HEK293T (cell line): Measurements from ENCODE around the gene TAS2R40.

Experiments
- CTCF ChIA-PET: fragments of 350-600 bp; formaldehyde crosslinking; extraction: SDS; loops from one replicate; lab custom pipeline; 2021; ENCODE audit warnings: antibody characterized with exemption, inconsistent platforms; lab: Yijun Ruan, JAX
- POLR2A ChIA-PET: fragments of 350-600 bp; formaldehyde crosslinking; extraction: SDS; loops from one replicate; lab custom pipeline; 2020; ENCODE audit warnings: antibody characterized with exemption, inconsistent platforms; lab: Yijun Ruan, JAX
- DNase-seq: peaks from one replicate; pipeline ENCODE4 v3.0.0; 2012; ENCODE audit warnings: mixed read lengths; ENCODE audit errors: extremely low spot score
- ARNT ChIP-seq: fragments of 450-650 bp; IDR thresholded peaks from 2 replicates; pipeline ENCODE4 v1.6.1; 2017; ENCODE audit warnings: mild to moderate bottlenecking
- BHLHE40 ChIP-seq: fragments of 450-650 bp; IDR thresholded peaks from 2 replicates; pipeline ENCODE4 v1.6.1; 2016; ENCODE audit warnings: mild to moderate bottlenecking, moderate library complexity, borderline replicate concordance
- CTBP1 ChIP-seq: fragments of 450-650 bp; IDR thresholded peaks from 2 replicates; pipeline ENCODE4 v1.6.1; 2016; ENCODE audit warnings: borderline replicate concordance
- ELF4 ChIP-seq: fragments of 450-650 bp; IDR thresholded peaks from 2 replicates; pipeline ENCODE4 v1.6.1; 2017; ENCODE audit warnings: antibody characterized with exemption
- FOXA1 ChIP-seq: fragments of 450-650 bp; IDR thresholded peaks from 2 replicates; pipeline ENCODE4 v1.6.1; 2016; ENCODE audit warnings: mild to moderate bottlenecking
- FOXK2 ChIP-seq: fragments of 450-650 bp; IDR thresholded peaks from 2 replicates; pipeline ENCODE4 v1.6.1; 2016; ENCODE audit warnings: mild to moderate bottlenecking
- FOXM1 ChIP-seq: fragments of 450-650 bp; IDR thresholded peaks from 2 replicates; pipeline ENCODE4 v1.6.1; 2017; ENCODE audit warnings: mild to moderate bottlenecking, borderline replicate concordance
- HDGF ChIP-seq: fragments of 450-650 bp; IDR thresholded peaks from 2 replicates; pipeline ENCODE4 v1.6.1; 2017; ENCODE audit warnings: antibody characterized with exemption, borderline replicate concordance
- L3MBTL2 ChIP-seq: fragments of 450-650 bp; conservative IDR thresholded peaks from 2 replicates; pipeline ENCODE4 v1.6.1; 2016; ENCODE audit warnings: mild to moderate bottlenecking
- LEF1 ChIP-seq: fragments of 450-650 bp; IDR thresholded peaks from 2 replicates; pipeline ENCODE4 v1.6.1; 2017; ENCODE audit warnings: mild to moderate bottlenecking, borderline replicate concordance
- NFRKB ChIP-seq: fragments of 450-650 bp; IDR thresholded peaks from 2 replicates; pipeline ENCODE4 v1.6.1; 2016; ENCODE audit warnings: mild to moderate bottlenecking, moderate library complexity
- SP1 ChIP-seq: fragments of 450-650 bp; IDR thresholded peaks from 2 replicates; pipeline ENCODE4 v1.6.1; 2017
- SUZ12 ChIP-seq: fragments of 450-650 bp; IDR thresholded peaks from 2 replicates; pipeline ENCODE4 v1.6.1; 2016; ENCODE audit warnings: mild to moderate bottlenecking
- TARDBP ChIP-seq: fragments of 450-650 bp; IDR thresholded peaks from 2 replicates; pipeline ENCODE4 v1.6.1; 2016
- ZNF384 ChIP-seq: fragments of 450-650 bp; IDR thresholded peaks from 2 replicates; pipeline ENCODE4 v1.6.1; 2016
- TF ChIP-seq, protein P1 (sequence below): fragments of 450-650 bp; IDR thresholded peaks from 2 replicates; pipeline ENCODE4 v1.6.1; 2016

The TAS2R40 gene

GRCh38 chr7:143248761-143249354 lies 27.0 kb downstream of the TAS2R40 start:
- ChIA-PET CTCF (interaction anchor here (1.1 to 1.2 kb wide), 2 partner anchors 8 to 51 kb away, joined by 3 read pairs; no protein-coding TSS in a partner anchor), POLR2A (no interaction called here)
- no peak for DNase-seq
- TF ChIP-seq, protein P1, sequence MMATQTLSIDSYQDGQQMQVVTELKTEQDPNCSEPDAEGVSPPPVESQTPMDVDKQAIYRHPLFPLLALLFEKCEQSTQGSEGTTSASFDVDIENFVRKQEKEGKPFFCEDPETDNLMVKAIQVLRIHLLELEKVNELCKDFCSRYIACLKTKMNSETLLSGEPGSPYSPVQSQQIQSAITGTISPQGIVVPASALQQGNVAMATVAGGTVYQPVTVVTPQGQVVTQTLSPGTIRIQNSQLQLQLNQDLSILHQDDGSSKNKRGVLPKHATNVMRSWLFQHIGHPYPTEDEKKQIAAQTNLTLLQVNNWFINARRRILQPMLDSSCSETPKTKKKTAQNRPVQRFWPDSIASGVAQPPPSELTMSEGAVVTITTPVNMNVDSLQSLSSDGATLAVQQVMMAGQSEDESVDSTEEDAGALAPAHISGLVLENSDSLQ = no peak
- TF ChIP-seq FOXM1 = no peak
- no peak for TF ChIP-seq FOXA1
- TF ChIP-seq SP1 = no peak
- TF ChIP-seq BHLHE40 = no peak
- TF ChIP-seq ARNT = no peak
- no peak for TF ChIP-seq CTBP1
- no peak for TF ChIP-seq LEF1
- no peak for TF ChIP-seq HDGF
- TF ChIP-seq FOXK2 = no peak

- DNase-seq = no peak
- ChIA-PET POLR2A (interaction anchor here (1.0 kb wide), 1 partner anchor 13 kb away, joined by 3 read pairs; the partner anchor contains the start of gene GSTK1), CTCF (interaction anchor here (1.1 to 1.3 kb wide), 2 partner anchors 9 to 49 kb away, joined by 3 to 5 read pairs; no protein-coding TSS in a partner anchor)
- TF ChIP-seq HDGF = no peak
- TF ChIP-seq FOXA1 = no peak
- TF ChIP-seq LEF1 = no peak
- TF ChIP-seq NFRKB = no peak
- TF ChIP-seq FOXK2 = no peak
These were observed 28.4 kb downstream of the TAS2R40 start for GRCh38 chr7:143250199-143250598.

GRCh38 chr7:143250822-143251221 lies 29.0 kb downstream of the TAS2R40 start:
- ChIA-PET CTCF (interaction anchor here (0.6 to 1.3 kb wide), 3 partner anchors 10 to 241 kb away, joined by 3 to 5 read pairs (median 3); no protein-coding TSS in a partner anchor), POLR2A (interaction anchor here (1.0 kb wide), 1 partner anchor 12 kb away, joined by 3 read pairs; the partner anchor contains the start of gene GSTK1)
- no peak for TF ChIP-seq TARDBP
- TF ChIP-seq ARNT = no peak
- no peak for TF ChIP-seq ZNF384
- no peak for TF ChIP-seq ELF4
- no peak for TF ChIP-seq L3MBTL2
- TF ChIP-seq FOXK2 = no peak
- TF ChIP-seq HDGF = no peak
- TF ChIP-seq CTBP1 = no peak
- no peak for TF ChIP-seq NFRKB
- no peak for TF ChIP-seq SP1
- TF ChIP-seq SUZ12 = no peak
- no peak for TF ChIP-seq FOXA1
- TF ChIP-seq, protein P1 = no peak
- TF ChIP-seq FOXM1 = no peak
- no peak for DNase-seq

DNA sequence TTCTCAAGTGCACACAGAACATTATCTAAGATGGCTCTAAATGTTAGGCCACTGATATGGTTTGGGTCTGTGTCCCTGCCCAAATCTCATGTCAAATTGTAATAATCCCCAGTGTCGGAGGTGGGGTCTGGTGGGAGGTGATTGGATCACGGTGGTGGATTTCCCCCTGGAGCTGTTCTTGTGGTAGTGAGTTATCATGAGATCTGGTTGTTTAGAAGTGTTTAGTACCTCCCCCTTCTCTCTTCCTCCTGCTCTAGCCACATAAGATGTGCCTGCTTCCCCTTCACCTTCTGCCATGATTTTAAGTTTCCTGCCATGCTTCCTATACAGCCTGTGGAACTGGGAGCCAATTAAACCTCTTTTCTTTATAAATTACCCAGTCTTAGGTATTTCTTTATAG lies 30.2 kb downstream of the TAS2R40 start:
- no peak for DNase-seq
- no peak for TF ChIP-seq L3MBTL2
- no peak for TF ChIP-seq BHLHE40
- TF ChIP-seq SP1 = no peak
- TF ChIP-seq, protein P1 = no peak
- TF ChIP-seq ZNF384 = no peak
- TF ChIP-seq NFRKB = no peak
- no peak for TF ChIP-seq FOXK2
- TF ChIP-seq CTBP1 = no peak
- TF ChIP-seq HDGF = no peak
- no peak for TF ChIP-seq SUZ12
- no peak for TF ChIP-seq FOXM1
- TF ChIP-seq TARDBP = no peak
- CTCF ChIA-PET = no interaction called here
- POLR2A ChIA-PET = no interaction called here

GRCh38 chr7:143255564-143255963 lies 33.7 kb downstream of the TAS2R40 start:
- POLR2A ChIA-PET = interaction anchor here (1.3 kb wide), 1 partner anchor 8 kb away, joined by 6 read pairs; the partner anchor contains the start of gene GSTK1
- TF ChIP-seq L3MBTL2 (no peak), FOXK2 (no peak), BHLHE40 (no peak), NFRKB (no peak)
- TF ChIP-seq, protein P1 = no peak
- DNase-seq = no peak
- CTCF ChIA-PET = interaction anchor here (1.0 to 1.4 kb wide), 2 partner anchors 15 to 16 kb away, joined by 3 to 8 read pairs; no protein-coding TSS in a partner anchor

DNA sequence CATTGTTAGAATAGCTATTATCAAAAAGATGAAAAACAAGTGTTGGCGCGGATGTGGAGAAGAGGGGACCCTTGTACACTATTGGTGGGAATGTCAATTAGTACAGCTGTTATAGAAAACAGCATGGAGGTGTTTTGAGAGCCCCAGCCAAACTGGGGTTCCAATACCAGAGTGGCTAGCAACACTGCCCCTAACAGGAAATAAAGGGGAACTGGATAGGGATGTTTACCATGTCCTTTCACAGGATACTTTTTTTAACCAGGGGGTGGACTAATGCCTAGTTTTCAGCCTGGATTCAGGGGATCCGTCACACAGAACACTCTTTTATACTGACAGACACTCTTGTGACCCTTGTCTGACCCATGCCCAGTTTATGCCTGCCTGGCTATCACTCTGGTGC lies 34.5 kb downstream of the TAS2R40 start:
- ChIA-PET CTCF (interaction anchor here (1.4 kb wide), 1 partner anchor 16 kb away, joined by 3 read pairs; no protein-coding TSS in a partner anchor), POLR2A (no interaction called here)
- TF ChIP-seq CTBP1 (no peak), BHLHE40 (no peak), FOXM1 (no peak), ZNF384 (no peak), HDGF (no peak), ELF4 (no peak), LEF1 (no peak), FOXA1 (no peak), TARDBP (no peak), ARNT (no peak), L3MBTL2 (no peak), NFRKB (no peak), SUZ12 (no peak), SP1 (no peak), FOXK2 (no peak)
- TF ChIP-seq, protein P1 = no peak
- DNase-seq = no peak
